GM23248 (cell line): ENCODE results near the gene TEX47. TPM values are rescaled to one million over a fixed set of nuclear protein-coding genes. Genes with fewer than 3 reads are reported as not detected.

Source experiments
- DNase-seq: peaks from one replicate; pipeline ENCODE4 v3.0.0-alpha.2; 2015
- H2AFZ ChIP-seq: fragments of 200-600 bp; sonication (generic); 2 replicates; pipeline ENCODE4 v1.6.1; 2016; ENCODE audit warnings: antibody characterized with exemption
- H3F3A ChIP-seq: fragments of 200-600 bp; sonication (generic); 2 replicates; pipeline ENCODE4 v1.6.1; 2016; ENCODE audit warnings: mild to moderate bottlenecking, antibody characterized with exemption, mixed run types; ENCODE audit not compliant: insufficient read depth
- H3K27ac ChIP-seq: fragments of 200-600 bp; sonication (generic); 2 replicates; pipeline ENCODE4 v1.5.1; 2016; ENCODE audit warnings: mild to moderate bottlenecking
- H3K27me3 ChIP-seq: fragments of 200-600 bp; sonication (generic); replicated peaks from 2 replicates; pipeline ENCODE4 v1.6.1; 2016; ENCODE audit warnings: mild to moderate bottlenecking; ENCODE audit not compliant: insufficient read depth
- H3K36me3 ChIP-seq: fragments of 200-600 bp; sonication (generic); 2 replicates; pipeline ENCODE4 v1.6.1; 2016; ENCODE audit warnings: low read depth, mild to moderate bottlenecking
- H3K4me1 ChIP-seq: fragments of 200-600 bp; sonication (generic); 2 replicates; pipeline ENCODE4 v1.6.1; 2016; ENCODE audit warnings: mild to moderate bottlenecking; ENCODE audit not compliant: insufficient read depth
- H3K4me2 ChIP-seq: fragments of 200-600 bp; sonication (generic); one replicate; pipeline ENCODE4 v1.6.1; 2016; ENCODE audit warnings: mild to moderate bottlenecking; ENCODE audit not compliant: unreplicated experiment
- H3K4me3 ChIP-seq: fragments of 200-600 bp; sonication (generic); 2 replicates; pipeline ENCODE4 v1.5.1; 2016; ENCODE audit warnings: mild to moderate bottlenecking
- H3K79me2 ChIP-seq: fragments of 200-600 bp; sonication (generic); 2 replicates; pipeline ENCODE4 v1.6.1; 2016; ENCODE audit warnings: mild to moderate bottlenecking; ENCODE audit not compliant: insufficient read depth
- H3K9ac ChIP-seq: fragments of 200-600 bp; sonication (generic); 2 replicates; pipeline ENCODE4 v1.6.1; 2016; ENCODE audit warnings: mild to moderate bottlenecking
- H3K9me2 ChIP-seq: fragments of 200-600 bp; sonication (generic); 2 replicates; pipeline ENCODE4 v1.6.1; 2016; ENCODE audit warnings: mixed run types, mild to moderate bottlenecking, moderate library complexity; ENCODE audit not compliant: insufficient read depth
- H3K9me3 ChIP-seq: fragments of 200-600 bp; sonication (generic); one replicate; pipeline ENCODE4 v1.6.1; 2017; ENCODE audit warnings: low read depth
- H4K20me1 ChIP-seq: fragments of 200-600 bp; sonication (generic); 2 replicates; pipeline ENCODE4 v1.6.0; 2016; ENCODE audit not compliant: insufficient read depth
- EZH2 ChIP-seq: fragments of 200-600 bp; sonication (generic); IDR thresholded peaks from 2 replicates; pipeline ENCODE4 v1.6.1; 2018; ENCODE audit warnings: antibody characterized with exemption, mild to moderate bottlenecking; ENCODE audit not compliant: insufficient read depth, poor library complexity, severe bottlenecking
- EZH2phosphoT487 ChIP-seq: fragments of 200-600 bp; sonication (generic); IDR thresholded peaks from 2 replicates; pipeline ENCODE4 v1.6.1; 2018; ENCODE audit warnings: antibody characterized with exemption, moderate library complexity, mild to moderate bottlenecking, low read depth; ENCODE audit not compliant: insufficient read depth
- WGBS, 2 experiments: methylation state at CpG; one replicate each; pipeline ENCODE4 v1.1.6; 2015 to 2017; ENCODE audit warnings: low lambda C conversion rate in 2 of 2, low coverage in 1 of 2; ENCODE audit errors: missing lambda C conversion rate in 2 of 2; 5-methylcytosine and 5-hydroxymethylcytosine counted together
- in situ Hi-C: fragments of 300-500 bp; cut with MboI; formaldehyde crosslinking; loops from 2 replicates; pipeline ENCODE4 v1.15.0; 2020
- polyA plus RNA-seq: library from polyadenylated mRNA; unstranded; fragments of >200 nt; fragmentation: Nextera tagmentation; extraction: Ambion mirVana; gene quantifications from 2 replicates; pipeline ENCODE4 v1.2.1, GENCODE V29; 2016
- small RNA-seq: library from RNA; depleted of rRNA; stranded (forward); fragments of <200 nt; gene quantifications from one replicate; pipeline ENCODE3, GENCODE V24; 2014; ENCODE audit warnings: low read depth, low replicate concordance
- total RNA-seq: library from RNA; depleted of rRNA; stranded (reverse); fragments of >200 nt; shearing (Covaris generic); gene quantifications from 2 replicates; pipeline ENCODE4 v1.2.3, GENCODE V29; 2014; rRNA removed

TEX47 gene
- total and polyA plus RNA-seq, 2 experiments from 2014 or later, result not detected

DNA sequence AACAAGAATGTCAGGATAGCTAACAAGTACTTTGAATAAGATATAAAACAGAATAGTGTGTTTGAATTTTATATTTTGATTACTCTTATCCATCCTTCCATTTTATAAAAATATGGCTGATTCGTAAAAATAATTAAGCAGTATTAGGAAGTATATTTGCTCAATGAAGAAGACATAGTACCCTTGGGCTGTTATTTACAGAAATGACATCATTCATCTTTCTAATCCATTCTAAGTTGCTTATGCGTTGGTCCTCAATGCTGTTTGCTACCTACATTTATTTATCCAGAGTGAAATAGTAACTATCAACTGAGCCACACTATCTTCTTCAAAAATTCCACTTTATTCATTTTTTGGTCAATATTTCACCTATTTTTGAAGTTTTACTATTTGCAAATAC is 38.2 kb downstream of the TEX47 start:
- Histone ChIP-seq H3K27ac (no peak overlapping the region), H3K9ac (no peak overlapping the region), H3K27me3 (peaks cover 29% of the 10 kb centered on the region), H3K9me3 (no peaks in the 10 kb centered on the region), H3K9me2 (no peaks in the 10 kb centered on the region), H4K20me1 (no peaks in the 10 kb centered on the region), H3F3A (no peaks in the 10 kb centered on the region), H3K4me3 (no peak overlapping the region), H3K79me2 (no peaks in the 10 kb centered on the region), H2AFZ (no peak overlapping the region), H3K4me1 (no peaks in the 10 kb centered on the region), H3K36me3 (no peaks in the 10 kb centered on the region), H3K4me2 (no peak overlapping the region)
- no peak for DNase-seq
- WGBS, 2 experiments, result 54 to 62% methylated on average over 2 of the region's 2 CpGs
- TF ChIP-seq EZH2phosphoT487 (no peak), EZH2 (no peak)
- in situ Hi-C loops, result no loop called here

DNA sequence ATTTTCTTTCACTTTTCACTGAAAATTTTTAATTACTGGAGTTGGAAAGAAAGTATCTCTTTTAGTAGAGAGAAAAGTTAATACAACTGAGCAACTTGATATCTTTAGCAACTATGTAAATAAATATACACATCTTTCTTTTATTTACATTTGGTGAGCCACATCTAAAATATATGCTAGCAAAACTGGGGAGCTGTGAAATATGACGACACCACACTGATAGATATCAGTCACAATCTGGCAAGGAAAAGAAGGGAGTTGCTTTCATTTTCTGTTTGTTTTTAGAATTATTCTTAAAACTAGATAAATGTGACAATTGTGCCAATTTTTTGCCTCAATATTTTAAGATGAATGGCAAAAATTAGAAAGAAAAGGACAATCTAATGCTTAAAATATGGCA is 38.7 kb downstream of the TEX47 start:
- Histone ChIP-seq H3K9ac (no peak overlapping the region), H3K9me2 (no peaks in the 10 kb centered on the region), H3K79me2 (no peaks in the 10 kb centered on the region), H4K20me1 (no peaks in the 10 kb centered on the region), H2AFZ (no peak overlapping the region), H3K4me2 (no peak overlapping the region), H3K4me1 (no peaks in the 10 kb centered on the region), H3K9me3 (no peaks in the 10 kb centered on the region), H3K36me3 (no peaks in the 10 kb centered on the region), H3K4me3 (no peak overlapping the region), H3K27ac (no peak overlapping the region), H3K27me3 (peaks cover 29% of the 10 kb centered on the region), H3F3A (no peaks in the 10 kb centered on the region)
- no peak for DNase-seq
- WGBS, 2 experiments, result 35 to 37% methylated on average over 1 of the region's 1 CpG
- in situ Hi-C loops, result no loop called here
- TF ChIP-seq EZH2phosphoT487, result no peak
- no peak for TF ChIP-seq EZH2

DNA sequence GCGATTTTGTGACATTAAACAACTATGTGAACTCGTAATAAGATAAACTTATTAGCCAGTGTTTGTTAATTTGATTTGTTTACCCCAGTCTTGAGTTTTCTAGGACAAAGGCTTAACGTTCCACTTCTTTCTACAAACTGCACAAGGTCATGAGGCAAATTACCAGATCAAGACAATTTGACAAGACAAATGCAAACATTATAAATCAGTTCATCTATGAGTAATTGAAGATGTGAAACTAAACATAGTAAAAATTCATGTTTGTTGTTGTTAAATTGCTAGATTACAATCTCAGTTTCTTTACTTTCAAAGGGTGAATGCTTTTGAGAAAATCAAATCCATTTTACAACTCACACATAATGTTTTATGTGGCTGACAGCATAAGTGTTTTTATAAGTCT is 49.4 kb downstream of the TEX47 start:
- H2AFZ ChIP-seq, result no peak overlapping the region
- 28 to 34% methylated on average over 3 of the region's 3 CpGs for WGBS, 2 experiments
- no peak overlapping the region for H3K9ac ChIP-seq
- TF ChIP-seq EZH2phosphoT487 (no peak), EZH2 (no peak)
- H3K4me2 ChIP-seq, result no peak overlapping the region
- H3K4me3 ChIP-seq, result no peak overlapping the region
- H3K9me2 ChIP-seq, result no peaks in the 10 kb centered on the region
- no peaks in the 10 kb centered on the region for H3K36me3 ChIP-seq
- no peaks in the 10 kb centered on the region for H4K20me1 ChIP-seq
- no peaks in the 10 kb centered on the region for H3K79me2 ChIP-seq
- no peaks in the 10 kb centered on the region for H3K4me1 ChIP-seq
- in situ Hi-C loops, result no loop called here
- H3F3A ChIP-seq, result no peaks in the 10 kb centered on the region
- no peaks in the 10 kb centered on the region for H3K27me3 ChIP-seq
- H3K9me3 ChIP-seq, result no peaks in the 10 kb centered on the region
- no peak overlapping the region for H3K27ac ChIP-seq
- no peak for DNase-seq

Small RNA genes lying within 50 kb of the gene (small RNA-seq; reads per million reads assigned to genes)
- not detected for gene AC002127.1

Other genes with a start within 250 kb of the TEX47 start
- gene ZNF804B, start 36.0 kb downstream of the TEX47 start, total RNA-seq, result not detected in 2 replicates
- gene ZNF804B, start 36.0 kb downstream of the TEX47 start, polyA plus RNA-seq, result not detected in 2 replicates